Bronchial epithelial cell (primary cell): ENCODE results near the gene MSRB1. TPM values are rescaled to one million over a fixed set of nuclear protein-coding genes. Genes with fewer than 3 reads are reported as not detected.

ENCODE experiments used
- DNase-seq: peaks from one replicate; pipeline ENCODE4 v3.0.0-alpha.2; 2010; ENCODE audit warnings: low read depth
- FAIRE-seq: peaks from 2 replicates; lab custom pipeline; 2011; peaks lifted over from hg19 to GRCh38; lab: Jason Lieb, UNC
- H3K27me3 ChIP-seq: 2 replicates; pipeline ENCODE4 v1.5.1; 2011; ENCODE audit warnings: low read length; ENCODE audit not compliant: control insufficient read depth, insufficient read depth
- H3K36me3 ChIP-seq: 2 replicates; pipeline ENCODE4 v1.5.1; 2011; ENCODE audit warnings: low read length; ENCODE audit not compliant: control insufficient read depth, insufficient read depth
- H3K4me3 ChIP-seq: 2 replicates; pipeline ENCODE4 v1.5.1; 2011; ENCODE audit warnings: mild to moderate bottlenecking, low read depth, low read length, control low read depth
- total RNA-seq: library from RNA; depleted of rRNA; stranded (reverse); fragments of >200 nt; gene quantifications from 2 replicates; pipeline ENCODE4 v1.2.1, GENCODE V29; 2014
- TF ChIP-seq, protein P1 (sequence below): IDR thresholded peaks from 2 replicates; pipeline ENCODE4 v1.5.1; 2011; ENCODE audit warnings: mild to moderate bottlenecking, moderate library complexity, low read length, control low read depth, inconsistent platforms; ENCODE audit not compliant: insufficient read depth, severe bottlenecking

Gene MSRB1
- total RNA-seq, 1 donor from 2014 or later = 2.9 TPM

DNA sequence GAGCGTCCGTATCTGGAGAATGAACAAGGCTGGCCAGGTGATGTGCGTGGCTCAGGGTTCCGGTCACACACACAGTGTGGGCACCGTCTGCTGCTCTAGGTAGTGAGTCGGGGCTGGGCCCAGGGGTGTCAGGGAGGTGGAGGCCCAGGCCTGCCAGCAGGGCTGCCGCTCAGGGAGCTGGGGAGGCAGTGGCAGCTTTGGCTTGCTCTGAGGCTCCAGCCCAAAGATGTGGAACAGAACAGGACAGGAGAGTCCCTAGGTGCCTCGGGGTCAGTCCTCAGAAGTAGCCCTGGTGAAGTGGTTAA is 33.2 kb upstream of the MSRB1 start:
- DNase-seq (no peak), FAIRE-seq (no peak)
- H3K27me3 ChIP-seq = peaks cover 3% of the 10 kb centered on the region
- TF ChIP-seq, protein P1, sequence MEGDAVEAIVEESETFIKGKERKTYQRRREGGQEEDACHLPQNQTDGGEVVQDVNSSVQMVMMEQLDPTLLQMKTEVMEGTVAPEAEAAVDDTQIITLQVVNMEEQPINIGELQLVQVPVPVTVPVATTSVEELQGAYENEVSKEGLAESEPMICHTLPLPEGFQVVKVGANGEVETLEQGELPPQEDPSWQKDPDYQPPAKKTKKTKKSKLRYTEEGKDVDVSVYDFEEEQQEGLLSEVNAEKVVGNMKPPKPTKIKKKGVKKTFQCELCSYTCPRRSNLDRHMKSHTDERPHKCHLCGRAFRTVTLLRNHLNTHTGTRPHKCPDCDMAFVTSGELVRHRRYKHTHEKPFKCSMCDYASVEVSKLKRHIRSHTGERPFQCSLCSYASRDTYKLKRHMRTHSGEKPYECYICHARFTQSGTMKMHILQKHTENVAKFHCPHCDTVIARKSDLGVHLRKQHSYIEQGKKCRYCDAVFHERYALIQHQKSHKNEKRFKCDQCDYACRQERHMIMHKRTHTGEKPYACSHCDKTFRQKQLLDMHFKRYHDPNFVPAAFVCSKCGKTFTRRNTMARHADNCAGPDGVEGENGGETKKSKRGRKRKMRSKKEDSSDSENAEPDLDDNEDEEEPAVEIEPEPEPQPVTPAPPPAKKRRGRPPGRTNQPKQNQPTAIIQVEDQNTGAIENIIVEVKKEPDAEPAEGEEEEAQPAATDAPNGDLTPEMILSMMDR = no peak
- H3K4me3 ChIP-seq = no peak overlapping the region
- H3K36me3 ChIP-seq = peaks cover 24% of the 10 kb centered on the region

DNA sequence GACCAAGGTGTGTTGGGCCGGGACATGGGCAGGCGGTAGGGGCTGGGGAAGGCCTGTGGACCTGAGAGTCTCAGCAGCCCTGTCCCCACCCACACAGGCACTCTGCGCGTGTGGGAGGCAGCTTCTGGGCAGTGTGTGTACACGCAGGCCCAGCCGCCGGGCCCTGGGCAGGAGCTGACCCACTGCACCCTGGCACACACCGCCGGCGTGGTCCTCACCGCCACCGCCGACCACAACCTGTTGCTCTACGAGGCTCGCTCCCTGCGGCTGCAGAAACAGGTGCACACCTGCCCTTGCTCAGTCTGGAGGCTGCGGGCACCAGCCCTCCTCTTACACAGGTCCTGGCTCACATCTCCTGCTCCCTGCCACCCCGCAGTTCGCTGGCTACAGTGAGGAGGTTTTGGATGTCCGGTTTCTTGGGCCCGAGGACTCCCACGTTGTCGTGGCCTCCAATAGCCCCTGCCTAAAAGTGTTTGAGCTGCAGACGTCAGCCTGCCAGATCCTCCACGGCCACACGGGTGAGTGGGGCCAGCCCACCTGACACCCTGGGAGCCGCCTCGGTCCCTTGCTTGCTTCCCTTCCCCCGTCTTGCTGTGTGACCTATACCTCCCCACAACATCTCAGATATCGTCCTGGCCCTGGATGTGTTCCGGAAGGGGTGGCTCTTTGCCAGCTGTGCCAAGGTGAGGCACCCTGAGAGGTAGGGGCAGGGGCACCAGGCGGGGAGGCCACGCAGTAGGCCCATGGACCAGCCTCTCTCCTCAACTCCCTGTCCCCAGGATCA is 32.6 kb upstream of the MSRB1 start:
- FAIRE-seq (no peak), DNase-seq (no peak)
- Histone ChIP-seq H3K36me3 (peaks cover 24% of the 10 kb centered on the region), H3K4me3 (no peak overlapping the region), H3K27me3 (no peaks in the 10 kb centered on the region)
- TF ChIP-seq, protein P1 = no peak

DNA sequence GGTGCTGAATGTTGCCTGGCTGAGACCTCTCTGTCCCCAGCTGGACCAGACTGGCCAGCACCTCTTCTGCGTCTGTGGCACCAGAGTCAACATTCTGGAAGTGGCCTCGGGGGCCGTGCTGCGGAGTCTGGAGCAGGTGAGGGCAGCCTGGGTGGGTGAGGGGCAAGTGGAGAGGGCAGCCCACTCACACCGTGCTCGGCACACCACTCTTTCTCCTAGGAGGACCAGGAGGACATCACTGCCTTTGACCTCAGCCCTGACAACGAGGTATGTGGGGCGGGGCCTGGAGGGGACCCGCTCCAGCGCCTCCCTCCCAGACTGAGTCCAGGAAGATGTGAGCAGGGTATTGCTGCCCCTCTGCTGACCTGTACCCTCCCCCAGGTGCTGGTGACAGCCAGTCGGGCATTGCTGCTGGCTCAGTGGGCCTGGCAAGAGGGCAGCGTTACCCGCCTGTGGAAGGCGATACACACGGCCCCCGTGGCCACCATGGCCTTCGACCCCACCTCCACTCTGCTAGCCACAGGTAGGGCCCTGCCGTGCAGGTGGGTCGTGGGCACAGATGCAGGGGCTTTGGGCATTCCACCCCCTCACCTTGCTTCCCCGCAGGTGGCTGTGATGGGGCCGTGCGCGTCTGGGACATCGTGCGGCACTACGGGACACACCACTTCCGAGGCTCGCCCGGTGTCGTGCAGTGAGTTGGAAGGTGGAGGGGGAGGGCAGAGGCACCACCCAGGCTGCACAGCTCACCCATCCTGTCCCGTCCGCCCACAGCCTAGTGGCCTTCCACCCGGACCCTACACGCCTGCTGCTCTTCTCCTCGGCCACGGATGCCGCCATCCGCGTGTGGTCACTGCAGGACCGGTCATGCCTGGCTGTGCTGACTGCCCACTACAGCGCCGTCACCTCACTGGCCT is 31.4 kb upstream of the MSRB1 start:
- Histone ChIP-seq H3K27me3 (no peaks in the 10 kb centered on the region), H3K36me3 (peaks cover 24% of the 10 kb centered on the region), H3K4me3 (no peak overlapping the region)
- FAIRE-seq (no peak), DNase-seq (no peak)
- TF ChIP-seq, protein P1 = no peak

DNA sequence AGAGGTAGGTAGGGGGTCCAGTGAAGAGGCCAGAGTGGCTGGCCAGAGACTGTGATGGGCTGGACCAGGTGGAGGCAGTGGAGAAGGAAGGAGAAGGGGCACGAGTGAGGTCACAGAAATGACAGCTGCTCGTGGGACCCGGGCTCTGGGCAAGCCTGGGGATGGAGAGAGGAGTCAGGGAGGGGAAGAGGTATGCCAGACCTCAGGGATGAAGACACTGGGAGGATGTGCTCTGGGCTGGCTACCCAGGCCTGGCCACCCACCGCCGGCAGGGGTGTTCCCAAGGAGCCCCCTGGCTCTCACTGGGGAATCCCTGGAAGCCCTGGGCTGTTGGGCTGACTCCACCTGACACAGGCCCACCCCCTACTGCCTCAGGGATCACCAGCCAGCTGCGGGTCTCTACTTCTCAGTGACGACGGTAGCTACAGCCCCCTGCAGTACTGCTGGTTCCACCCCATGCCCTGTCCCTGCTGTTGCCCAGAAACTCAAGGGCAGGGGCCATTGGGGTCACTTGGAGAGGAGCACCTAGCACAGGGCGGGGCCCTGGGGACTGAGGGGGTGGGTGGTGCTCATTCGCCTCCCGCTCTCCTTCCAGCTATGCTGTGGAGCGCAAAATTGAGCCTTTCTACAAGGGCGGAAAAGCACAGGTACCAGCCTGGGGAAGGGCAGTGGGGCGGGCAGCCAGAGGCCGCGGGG is 30.6 kb upstream of the MSRB1 start:
- no peak for DNase-seq
- Histone ChIP-seq H3K27me3 (no peaks in the 10 kb centered on the region), H3K4me3 (no peak overlapping the region), H3K36me3 (peaks cover 24% of the 10 kb centered on the region)
- FAIRE-seq = no peak
- TF ChIP-seq, protein P1 = no peak

DNA sequence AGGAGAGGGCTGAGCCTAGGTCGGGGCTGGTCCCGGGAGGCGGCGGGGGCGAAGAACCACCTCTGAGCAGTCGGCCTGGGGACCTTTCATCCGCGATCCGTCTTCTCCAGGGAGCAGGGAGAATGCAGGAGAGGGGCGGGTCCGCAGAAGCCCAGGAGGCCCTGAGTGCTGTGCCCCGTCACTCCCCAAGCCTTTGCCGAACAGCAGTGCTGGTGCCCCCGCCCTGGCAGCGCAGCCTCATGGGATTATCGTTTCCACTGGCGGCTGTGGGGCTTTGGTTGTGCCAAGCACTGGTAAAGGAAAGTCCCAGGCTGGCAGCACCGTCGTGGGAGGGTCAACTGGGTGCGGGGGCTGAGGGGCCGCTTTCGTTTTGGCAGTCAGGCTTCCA is 29.5 kb upstream of the MSRB1 start:
- TF ChIP-seq, protein P1 = no peak
- peaks cover 16% of the 10 kb centered on the region for H3K36me3 ChIP-seq
- peak overlapping the region; percentile 99 for H3K4me3 ChIP-seq
- FAIRE-seq (no peak), DNase-seq (no peak)
- H3K27me3 ChIP-seq = no peaks in the 10 kb centered on the region
